ENCODE measurements around the gene SDF4. TPM values are rescaled to one million over a fixed set of nuclear protein-coding genes. Genes with fewer than 3 reads are reported as not detected.
A peak's percentile ranks its signal among the peaks of the same experiment; 100 is the strongest.

The SDF4 gene
- total and polyA plus RNA-seq, 7 donors: 33.0 to 181 (median 79.6) TPM

DNA sequence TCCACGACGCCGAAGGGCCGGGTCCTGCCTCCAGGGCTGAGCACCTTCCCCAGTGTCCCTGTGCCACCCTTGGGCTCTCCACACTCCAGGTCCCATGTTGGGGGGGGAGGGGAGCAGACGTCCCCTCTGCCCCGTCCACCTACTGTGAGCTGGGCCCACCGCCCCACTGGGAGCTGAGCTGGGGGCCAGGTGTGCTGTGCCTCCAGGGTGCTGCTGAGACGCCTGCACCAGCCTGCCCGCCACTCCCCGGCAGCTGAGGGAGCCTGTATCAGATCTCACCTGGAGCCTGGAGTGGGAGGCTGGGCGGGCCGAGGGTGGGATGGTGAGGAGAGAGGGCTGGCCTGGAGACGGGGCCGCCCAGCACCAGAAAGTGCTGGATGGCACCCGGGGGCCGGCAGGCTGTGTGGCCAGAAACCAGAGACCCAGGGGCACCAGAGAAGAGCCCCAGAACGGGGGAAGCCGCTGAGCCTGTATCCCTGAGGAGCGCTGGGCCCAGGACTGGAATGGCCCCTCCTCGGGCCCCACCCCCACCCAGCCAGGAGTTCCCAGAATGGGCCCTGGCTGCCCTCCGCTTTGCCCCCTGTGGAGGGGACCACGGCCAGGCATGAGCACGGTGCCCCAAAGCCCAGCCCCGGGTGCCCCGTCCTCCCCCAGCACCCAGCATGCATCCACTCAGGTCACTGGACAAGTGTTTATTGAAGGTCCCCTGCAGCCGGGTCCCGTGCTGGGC is 28.8 kb downstream of the SDF4 start:
- Histone ChIP-seq H3K27me3 (peaks cover 10 to 55% (median 28%) of the 10 kb centered on the region in 3 donors), H3K4me3 (no peak overlapping the region)
- no peak for DNase-seq

DNA sequence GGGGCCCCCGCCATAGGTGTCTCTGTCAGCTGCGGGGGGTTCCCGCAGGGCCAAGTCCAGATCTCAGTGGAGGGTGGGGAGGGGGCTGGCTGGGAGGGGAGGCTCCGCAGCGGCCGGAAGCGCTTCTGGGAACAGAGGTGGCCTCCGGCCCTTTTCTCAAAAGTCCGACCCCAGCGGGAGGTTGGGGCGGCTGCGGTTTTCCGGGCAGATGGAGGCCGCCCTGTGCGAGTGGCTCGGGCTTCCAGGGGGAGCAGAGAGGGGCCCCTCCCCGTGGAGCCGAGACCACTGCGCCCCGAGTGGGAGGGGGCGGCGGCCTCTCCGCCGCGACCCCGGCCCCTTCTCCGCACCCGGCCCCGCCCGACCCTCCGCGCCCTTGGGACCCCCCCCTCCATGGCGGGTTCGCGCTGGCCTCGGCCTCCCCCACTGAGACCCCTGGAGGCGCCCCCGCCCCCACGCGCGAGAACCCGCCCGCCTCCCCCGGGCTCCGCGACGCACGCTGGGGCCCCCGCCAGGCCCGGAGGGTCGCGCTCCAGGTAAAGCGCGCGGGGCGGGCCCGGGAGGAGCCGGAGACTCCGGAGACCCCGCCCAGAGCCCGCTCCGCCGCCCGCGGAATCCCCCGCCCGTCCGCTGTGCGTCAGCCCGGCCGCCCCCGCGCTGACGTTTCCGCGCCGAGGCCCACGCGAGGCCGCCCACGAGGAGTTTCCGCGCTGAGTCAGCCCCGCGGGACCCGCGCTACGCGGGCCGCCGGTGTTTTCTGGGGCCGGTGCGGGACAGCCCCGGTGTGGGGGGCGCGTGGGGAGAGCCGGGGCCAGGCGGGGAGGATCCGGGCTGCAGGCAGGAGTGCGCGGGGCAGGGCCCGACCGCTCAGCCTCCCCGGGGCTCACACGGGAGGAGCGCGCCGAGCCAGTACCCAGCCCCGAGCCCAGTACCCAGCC is 30.7 kb downstream of the SDF4 start:
- no peak for DNase-seq
- Histone ChIP-seq H3K9me3 (no peaks in the 10 kb centered on the region), H3K27ac (peak overlapping the region in 1 of 4 donors; percentile 23), H3K36me3 (no peaks in the 10 kb centered on the region), H3K4me1 (peaks cover 0 to 15% (median 15%) of the 10 kb centered on the region in 4 donors), H3K4me3 (peak overlapping the region; percentile 12 to 56 (median 50)), H3K27me3 (peaks cover 5 to 40% (median 18%) of the 10 kb centered on the region in 3 donors)
- peak in 1 of 4 donors; percentile 29 for TF ChIP-seq POLR2AphosphoS5 (IDR thresholded peaks at IDR 0.05)
- TF ChIP-seq, protein P1, sequence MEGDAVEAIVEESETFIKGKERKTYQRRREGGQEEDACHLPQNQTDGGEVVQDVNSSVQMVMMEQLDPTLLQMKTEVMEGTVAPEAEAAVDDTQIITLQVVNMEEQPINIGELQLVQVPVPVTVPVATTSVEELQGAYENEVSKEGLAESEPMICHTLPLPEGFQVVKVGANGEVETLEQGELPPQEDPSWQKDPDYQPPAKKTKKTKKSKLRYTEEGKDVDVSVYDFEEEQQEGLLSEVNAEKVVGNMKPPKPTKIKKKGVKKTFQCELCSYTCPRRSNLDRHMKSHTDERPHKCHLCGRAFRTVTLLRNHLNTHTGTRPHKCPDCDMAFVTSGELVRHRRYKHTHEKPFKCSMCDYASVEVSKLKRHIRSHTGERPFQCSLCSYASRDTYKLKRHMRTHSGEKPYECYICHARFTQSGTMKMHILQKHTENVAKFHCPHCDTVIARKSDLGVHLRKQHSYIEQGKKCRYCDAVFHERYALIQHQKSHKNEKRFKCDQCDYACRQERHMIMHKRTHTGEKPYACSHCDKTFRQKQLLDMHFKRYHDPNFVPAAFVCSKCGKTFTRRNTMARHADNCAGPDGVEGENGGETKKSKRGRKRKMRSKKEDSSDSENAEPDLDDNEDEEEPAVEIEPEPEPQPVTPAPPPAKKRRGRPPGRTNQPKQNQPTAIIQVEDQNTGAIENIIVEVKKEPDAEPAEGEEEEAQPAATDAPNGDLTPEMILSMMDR (IDR thresholded peaks at IDR 0.05): no peak
- intact Hi-C loops (cut with DNase I): no loop called here
- 1% methylated on average over 109 of the region's 109 CpGs for WGBS, 2 donors

More for the DNA sequence above, 28.8 kb downstream of the SDF4 start:
- WGBS, 2 donors: 50 to 82% methylated on average over 27 of the region's 27 CpGs
- TF ChIP-seq EP300 (IDR thresholded peaks at IDR 0.05): no peak
- H3K27ac ChIP-seq: no peak overlapping the region
- H3K4me1 ChIP-seq: peaks cover 0 to 31% (median 27%) of the 10 kb centered on the region in 4 donors
- intact Hi-C loops (cut with DNase I): no loop called here
- no peaks in the 10 kb centered on the region for H3K9me3 ChIP-seq
- H3K36me3 ChIP-seq: no peaks in the 10 kb centered on the region

DNA sequence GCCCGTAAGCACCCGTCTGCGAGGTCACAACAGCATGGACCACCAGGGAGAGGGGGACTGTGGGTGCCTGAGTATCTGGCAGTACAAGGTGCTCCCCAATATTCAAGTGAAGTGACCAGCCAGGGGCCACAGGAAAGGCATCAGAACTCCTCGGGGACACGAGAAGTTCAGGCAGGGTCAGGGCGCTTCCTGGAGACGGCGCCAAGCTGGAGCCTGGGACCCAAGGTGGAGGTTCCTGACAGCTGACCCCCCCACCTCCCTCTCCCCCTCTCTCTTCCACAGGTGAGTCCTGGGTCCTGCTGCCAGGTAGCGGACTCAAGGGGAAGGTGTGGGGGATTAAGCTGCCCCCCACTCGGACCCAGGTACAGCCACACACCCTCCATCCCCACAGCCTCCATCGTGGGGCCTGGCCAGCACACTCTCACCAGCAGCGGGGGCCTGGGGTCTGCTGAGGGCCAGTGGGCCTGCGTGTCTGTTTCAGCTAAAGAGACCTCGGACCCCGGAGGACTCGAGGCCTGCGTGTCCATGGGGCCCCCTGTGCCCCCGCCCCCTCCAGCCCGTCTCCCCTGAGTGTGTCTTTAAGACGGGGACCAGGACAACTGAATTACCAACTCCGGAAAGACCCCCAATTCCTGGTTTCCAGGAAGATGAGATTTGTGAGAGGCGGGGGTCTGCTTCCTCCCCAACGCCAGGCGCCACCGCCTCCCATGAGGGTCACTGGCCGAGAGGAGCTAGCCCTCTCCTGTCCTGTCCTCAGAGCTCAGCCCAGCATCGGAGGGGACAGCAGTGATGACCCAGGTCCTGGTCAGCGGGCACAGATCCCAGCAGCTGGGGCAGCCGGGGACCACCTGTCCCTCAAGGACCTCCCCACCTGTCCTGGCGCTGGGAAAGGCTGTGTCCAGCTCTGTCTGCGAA is 31.6 kb downstream of the SDF4 start:
- Histone ChIP-seq H3K27ac (no peak overlapping the region), H3K4me3 (no peak overlapping the region), H3K27me3 (peaks cover 5 to 31% (median 10%) of the 10 kb centered on the region in 3 donors), H3K4me1 (peaks cover 0 to 10% (median 10%) of the 10 kb centered on the region in 4 donors), H3K9me3 (peaks cover 0 to under 1% (median 0%) of the 10 kb centered on the region in 4 donors), H3K36me3 (no peaks in the 10 kb centered on the region)
- DNase-seq: no peak
- intact Hi-C loops (cut with DNase I): no loop called here
- 54 to 74% methylated on average over 31 of the region's 31 CpGs for WGBS, 2 donors
- no peak for TF ChIP-seq EP300 (IDR thresholded peaks at IDR 0.05)
- no peak for TF ChIP-seq POLR2A (IDR thresholded peaks at IDR 0.05)
- TF ChIP-seq POLR2AphosphoS5 (IDR thresholded peaks at IDR 0.05): no peak
- TF ChIP-seq, protein P1 (IDR thresholded peaks at IDR 0.05): no peak

DNA sequence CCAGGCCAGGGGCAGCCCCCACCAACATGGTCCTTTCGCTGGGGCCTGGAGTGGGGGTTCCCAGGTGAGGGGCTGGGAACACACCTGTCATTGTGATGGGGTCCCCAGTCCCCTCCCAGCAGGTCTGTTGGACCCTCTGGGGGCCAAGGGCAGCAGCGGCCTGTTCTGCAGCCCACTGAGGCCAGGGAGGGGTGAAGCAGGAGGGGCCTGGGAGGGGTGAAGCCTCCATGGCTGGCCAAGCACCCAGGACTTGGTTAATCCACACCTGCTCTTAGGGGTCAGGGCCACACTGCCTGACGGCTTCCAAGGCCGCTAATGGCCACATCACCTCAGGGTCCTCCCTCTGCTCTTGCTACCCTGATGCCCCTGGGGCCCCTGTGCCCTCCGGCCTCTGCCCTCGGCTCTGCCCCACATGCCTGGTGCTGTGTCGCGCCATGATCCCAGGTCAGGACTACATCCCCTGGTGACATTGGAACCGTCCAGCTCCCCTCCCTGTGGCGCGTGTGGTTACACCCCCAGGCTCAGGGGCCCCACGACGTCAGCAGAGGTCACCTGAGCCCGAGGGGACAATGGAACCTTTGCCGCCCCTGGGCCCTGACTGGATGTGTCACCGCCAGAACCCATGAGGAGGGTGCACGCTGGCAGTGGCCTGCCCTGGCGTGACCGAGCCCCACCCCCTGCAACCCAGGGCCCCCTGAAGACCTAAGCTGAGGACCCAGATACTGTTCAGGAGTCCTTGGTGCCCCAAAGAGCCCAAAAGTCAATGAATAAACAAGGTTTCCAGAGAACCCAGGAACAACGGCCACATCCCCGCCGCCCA is 32.5 kb downstream of the SDF4 start:
- Histone ChIP-seq H3K4me1 (peaks cover 0 to 10% (median 10%) of the 10 kb centered on the region in 4 donors), H3K36me3 (no peaks in the 10 kb centered on the region), H3K9me3 (peaks cover 0 to 6% (median 4%) of the 10 kb centered on the region in 4 donors), H3K4me3 (no peak overlapping the region), H3K27me3 (peaks cover 5 to 26% (median 8%) of the 10 kb centered on the region in 3 donors), H3K27ac (no peak overlapping the region)
- TF ChIP-seq, protein P1 (IDR thresholded peaks at IDR 0.05): no peak
- TF ChIP-seq POLR2A (IDR thresholded peaks at IDR 0.05): no peak
- TF ChIP-seq POLR2AphosphoS5 (IDR thresholded peaks at IDR 0.05): no peak
- no peak for TF ChIP-seq EP300 (IDR thresholded peaks at IDR 0.05)
- intact Hi-C loops (cut with DNase I): no loop called here
- WGBS, 2 donors: 67 to 85% methylated on average over 22 of the region's 22 CpGs
- DNase-seq: no peak

Measured in sigmoid colon (tissue), 7 donors.